GM12873 (cell line): Measurements from ENCODE around the gene FGGY.

Experiments
- CTCF ChIP-seq: IDR thresholded peaks from 2 replicates; pipeline ENCODE4 v1.5.1; 2012; ENCODE audit warnings: low read depth, mild to moderate bottlenecking, moderate library complexity, low read length, control low read depth; ENCODE audit not compliant: insufficient read depth; ENCODE audit errors: missing control alignments

Gene FGGY

DNA sequence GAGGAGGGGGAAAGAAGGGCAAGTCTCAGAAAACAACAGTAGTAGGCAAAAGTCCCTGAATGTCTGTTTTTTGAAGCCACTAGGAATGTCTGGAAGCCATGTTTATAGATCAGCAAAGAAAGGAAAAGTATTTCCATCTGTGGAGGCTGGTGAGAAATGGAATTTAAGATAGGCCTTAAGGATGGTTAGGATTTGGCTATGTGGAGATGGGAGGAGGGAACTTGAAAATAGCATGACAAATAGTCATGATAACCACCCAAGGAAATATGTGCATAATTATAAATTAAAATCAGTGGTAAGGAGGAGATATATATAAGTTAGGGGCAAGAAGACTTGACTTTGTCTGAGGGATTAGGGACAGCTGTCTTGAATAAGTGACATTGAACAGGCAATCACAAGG is 33.8 kb upstream of the FGGY start:
- no peak for TF ChIP-seq CTCF

DNA sequence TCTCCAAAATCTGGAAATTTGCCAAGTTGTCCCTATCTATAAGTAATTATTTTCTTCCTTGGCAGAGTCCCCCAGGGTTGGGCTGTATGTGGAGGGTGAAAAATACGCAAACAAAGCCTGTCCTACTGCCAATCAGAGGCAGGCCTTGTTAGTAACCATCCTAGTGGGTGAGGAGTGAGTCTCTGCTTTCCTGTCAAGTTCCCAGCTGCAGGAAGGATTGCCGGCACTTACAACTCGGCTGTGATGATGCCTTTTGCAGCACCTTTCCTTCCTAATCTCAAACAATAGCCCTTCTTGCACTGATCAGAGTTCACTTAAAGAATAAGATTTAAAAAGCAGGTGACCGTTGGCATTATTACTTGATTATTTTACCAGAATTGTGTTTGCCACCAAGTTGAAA is 31.3 kb upstream of the FGGY start:
- no peak for TF ChIP-seq CTCF

- TF ChIP-seq CTCF, result no peak
These were observed 30.5 kb upstream of the FGGY start for GRCh38 chr1:59266180-59266926.

DNA sequence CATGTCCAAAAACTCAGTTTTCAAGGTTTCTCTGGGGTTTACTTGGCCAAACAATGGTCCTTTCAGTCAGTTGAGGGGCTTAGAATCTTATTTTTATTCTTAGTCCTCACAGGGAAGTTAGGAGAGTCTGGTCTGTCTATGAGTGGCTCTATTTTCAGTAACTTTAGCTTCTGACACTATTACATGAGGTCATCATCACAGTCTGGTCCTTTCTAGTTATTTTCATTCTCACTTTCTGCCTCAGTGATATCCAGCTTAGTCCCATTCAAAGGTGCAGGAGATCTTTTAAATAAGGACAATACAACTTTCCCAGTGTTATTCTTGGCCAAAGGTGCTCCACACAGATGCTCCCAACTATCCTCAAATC is 30.0 kb upstream of the FGGY start:
- TF ChIP-seq CTCF, result no peak

GRCh38 chr1:59268406-59268805 is 28.5 kb upstream of the FGGY start:
- TF ChIP-seq CTCF, result no peak

DNA sequence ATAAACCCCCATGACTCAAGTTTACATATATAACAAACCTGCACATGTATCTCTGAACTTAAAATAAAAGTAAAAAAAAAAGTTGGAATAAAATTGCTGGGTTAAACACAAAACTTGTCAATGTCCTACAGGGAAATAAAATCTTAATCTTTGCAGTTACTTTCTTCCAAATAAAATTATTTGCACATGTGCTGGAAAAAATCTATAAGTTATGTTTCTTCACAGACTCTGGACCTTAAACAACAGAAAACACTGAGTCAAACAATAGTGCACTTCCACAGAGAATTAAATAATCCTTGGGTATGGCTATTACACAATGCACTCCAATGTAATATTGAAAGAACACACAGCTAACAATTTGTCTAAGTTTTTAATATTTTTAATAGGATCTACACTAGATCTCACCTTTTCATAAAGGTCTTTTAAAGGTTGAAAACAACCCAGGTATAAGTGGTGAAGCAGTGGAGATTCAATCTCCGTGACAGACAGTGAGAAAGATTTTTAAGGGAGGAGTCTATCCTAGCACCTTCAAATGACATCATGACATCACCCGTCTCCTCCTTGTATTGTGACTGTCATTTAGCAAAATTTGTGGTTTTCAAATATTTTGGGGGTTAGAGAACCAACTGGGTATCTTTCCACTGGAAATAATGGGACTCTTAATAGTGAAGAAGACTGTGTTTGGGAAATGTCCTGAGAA is 25.2 kb upstream of the FGGY start:
- no peak for TF ChIP-seq CTCF

GRCh38 chr1:59272507-59272906 is 24.4 kb upstream of the FGGY start:
- TF ChIP-seq CTCF, result no peak
